ENCODE measurements around the gene COL4A1. TPM values are rescaled to one million over a fixed set of nuclear protein-coding genes. Genes with fewer than 3 reads are reported as not detected.
A peak's percentile ranks its signal among the peaks of the same experiment; 100 is the strongest.

COL4A1 gene
- total and polyA plus RNA-seq, 2 donors from 2014 or later, result 53.0 to 218 TPM

GRCh38 chr13:110275931-110276552 lies 30.9 kb downstream of the COL4A1 start:
- DNase-seq (no peak), FAIRE-seq (no peak)
- no peak overlapping the region for H3K9ac ChIP-seq (ENCODE audit: low read length in 3 of 3)

GRCh38 chr13:110274687-110275086 lies 32.3 kb downstream of the COL4A1 start:
- Histone ChIP-seq H3K9ac (ENCODE audit: low read length in 3 of 3) (no peak overlapping the region), H3K36me3 (ENCODE audit: control insufficient read depth in 2 of 3, insufficient read depth in 3 of 3, low read length in 3 of 3) (no peaks in the 10 kb centered on the region), H3K27me3 (ENCODE audit: control insufficient read depth, insufficient read depth, low read length) (no peaks in the 10 kb centered on the region), H3K9me3 (ENCODE audit: control insufficient read depth in 2 of 3, insufficient read depth in 1 of 3, low read length in 3 of 3) (no peaks in the 10 kb centered on the region), H3K4me3 (ENCODE audit: low read length in 3 of 3) (no peak overlapping the region), H3K27ac (ENCODE audit: low read depth in 2 of 2, low read length in 2 of 2) (no peak overlapping the region), H3K4me1 (ENCODE audit: control insufficient read depth in 2 of 3, insufficient read depth in 2 of 3, low read depth in 1 of 3, low read length in 3 of 3) (peaks cover 0 to 10% (median 8%) of the 10 kb centered on the region in 3 donors)
- TF ChIP-seq CTCF (IDR thresholded peaks at IDR 0.05; ENCODE audit: borderline replicate concordance, extremely low read depth, insufficient read depth), result peak; percentile 35
- intact Hi-C loops (cut with DNase I), result no loop called here
- DNase-seq (no peak), FAIRE-seq (no peak)

More at GRCh38 chr13:110275931-110276552, 30.9 kb downstream of the COL4A1 start:
- Histone ChIP-seq H3K4me1 (ENCODE audit: control insufficient read depth in 2 of 3, insufficient read depth in 2 of 3, low read depth in 1 of 3, low read length in 3 of 3) (peaks cover 0 to 8% (median 5%) of the 10 kb centered on the region in 3 donors), H3K36me3 (ENCODE audit: control insufficient read depth in 2 of 3, insufficient read depth in 3 of 3, low read length in 3 of 3) (no peaks in the 10 kb centered on the region), H3K4me3 (ENCODE audit: low read length in 3 of 3) (no peak overlapping the region), H3K27me3 (ENCODE audit: control insufficient read depth, insufficient read depth, low read length) (no peaks in the 10 kb centered on the region), H3K9me3 (ENCODE audit: control insufficient read depth in 2 of 3, insufficient read depth in 1 of 3, low read length in 3 of 3) (no peaks in the 10 kb centered on the region), H3K27ac (ENCODE audit: low read depth in 2 of 2, low read length in 2 of 2) (no peak overlapping the region)
- intact Hi-C loops (cut with DNase I), result no loop called here
- TF ChIP-seq CTCF (IDR thresholded peaks at IDR 0.05; ENCODE audit: borderline replicate concordance, extremely low read depth, insufficient read depth), result no peak

- Histone ChIP-seq H3K4me3 (ENCODE audit: low read length in 3 of 3) (no peak overlapping the region), H3K36me3 (ENCODE audit: control insufficient read depth in 2 of 3, insufficient read depth in 3 of 3, low read length in 3 of 3) (no peaks in the 10 kb centered on the region), H3K9me3 (ENCODE audit: control insufficient read depth in 2 of 3, insufficient read depth in 1 of 3, low read length in 3 of 3) (no peaks in the 10 kb centered on the region), H3K9ac (ENCODE audit: low read length in 3 of 3) (no peak overlapping the region), H3K27me3 (ENCODE audit: control insufficient read depth, insufficient read depth, low read length) (no peaks in the 10 kb centered on the region), H3K4me1 (ENCODE audit: control insufficient read depth in 2 of 3, insufficient read depth in 2 of 3, low read depth in 1 of 3, low read length in 3 of 3) (peaks cover 0 to 10% (median 8%) of the 10 kb centered on the region in 3 donors), H3K27ac (ENCODE audit: low read depth in 2 of 2, low read length in 2 of 2) (no peak overlapping the region)
- intact Hi-C loops (cut with DNase I), result no loop called here
- FAIRE-seq (no peak), DNase-seq (no peak)
- TF ChIP-seq CTCF (IDR thresholded peaks at IDR 0.05; ENCODE audit: borderline replicate concordance, extremely low read depth, insufficient read depth), result no peak
These were observed 33.7 kb downstream of the COL4A1 start for GRCh38 chr13:110273254-110273653.

DNA sequence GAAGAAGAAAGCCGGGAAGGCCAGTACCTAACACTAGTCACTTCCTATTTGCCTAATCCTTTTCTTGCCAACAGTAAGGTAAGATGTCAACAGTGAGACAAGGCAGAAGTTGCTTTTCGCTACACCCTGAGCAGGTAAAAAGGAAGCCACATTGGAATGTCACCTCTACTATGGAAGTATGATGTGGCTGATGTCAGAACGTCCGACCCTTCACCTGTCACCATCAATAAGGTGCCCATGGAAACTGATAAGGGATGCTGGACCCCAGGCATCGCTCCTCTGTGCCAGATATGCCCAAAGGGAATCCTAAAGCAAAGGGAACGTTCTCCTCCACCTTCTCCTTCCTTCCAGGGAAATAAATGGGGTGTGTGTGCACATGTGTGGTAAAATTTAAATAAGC lies 34.3 kb downstream of the COL4A1 start:
- peaks cover 0 to 10% (median 8%) of the 10 kb centered on the region in 3 donors for H3K4me1 ChIP-seq (ENCODE audit: control insufficient read depth in 2 of 3, insufficient read depth in 2 of 3, low read depth in 1 of 3, low read length in 3 of 3)
- no peaks in the 10 kb centered on the region for H3K9me3 ChIP-seq (ENCODE audit: control insufficient read depth in 2 of 3, insufficient read depth in 1 of 3, low read length in 3 of 3)
- no peak overlapping the region for H3K9ac ChIP-seq (ENCODE audit: low read length in 3 of 3)
- no peaks in the 10 kb centered on the region for H3K36me3 ChIP-seq (ENCODE audit: control insufficient read depth in 2 of 3, insufficient read depth in 3 of 3, low read length in 3 of 3)
- no peak for FAIRE-seq
- H3K27ac ChIP-seq (ENCODE audit: low read depth in 2 of 2, low read length in 2 of 2), result no peak overlapping the region
- DNase-seq, result no peak
- H3K27me3 ChIP-seq (ENCODE audit: control insufficient read depth, insufficient read depth, low read length), result no peaks in the 10 kb centered on the region
- intact Hi-C loops (cut with DNase I), result no loop called here
- no peak overlapping the region for H3K4me3 ChIP-seq (ENCODE audit: low read length in 3 of 3)
- TF ChIP-seq CTCF (IDR thresholded peaks at IDR 0.05; ENCODE audit: borderline replicate concordance, extremely low read depth, insufficient read depth), result no peak
